ENCODE results near the gene CD96.

DNA sequence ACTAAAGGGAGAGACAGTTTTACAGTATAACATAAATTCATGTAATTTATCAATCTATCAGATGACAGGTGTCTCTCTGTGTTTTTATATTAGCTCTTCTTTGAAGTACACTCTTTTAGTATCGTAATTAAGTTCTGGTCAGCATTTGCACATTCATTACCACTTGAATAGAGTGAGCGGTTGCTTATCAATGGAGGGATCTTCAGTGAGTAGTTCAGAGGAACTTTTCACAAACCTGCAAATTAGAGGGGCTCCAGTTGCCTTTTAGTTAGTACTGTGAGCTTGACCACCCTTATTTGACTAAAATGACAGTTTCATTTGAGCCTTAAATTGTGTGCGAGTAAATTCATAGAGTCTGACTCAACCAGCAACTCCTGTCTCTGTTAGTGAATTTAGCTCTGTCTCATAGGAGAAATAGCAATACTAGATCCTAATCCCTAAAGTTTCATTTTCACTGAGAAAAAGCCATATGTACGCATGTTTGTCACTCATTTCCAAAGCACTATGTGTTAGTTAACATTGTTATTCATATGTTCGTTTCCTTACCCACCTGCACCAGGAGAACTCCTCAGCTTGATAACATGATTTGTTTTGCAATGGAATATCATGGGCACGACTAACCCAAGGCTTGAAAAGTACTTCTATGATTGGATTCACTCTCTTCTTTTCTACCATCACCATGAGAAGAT is 110.6 kb downstream of the CD96 start:
- TF ChIP-seq, protein P1, sequence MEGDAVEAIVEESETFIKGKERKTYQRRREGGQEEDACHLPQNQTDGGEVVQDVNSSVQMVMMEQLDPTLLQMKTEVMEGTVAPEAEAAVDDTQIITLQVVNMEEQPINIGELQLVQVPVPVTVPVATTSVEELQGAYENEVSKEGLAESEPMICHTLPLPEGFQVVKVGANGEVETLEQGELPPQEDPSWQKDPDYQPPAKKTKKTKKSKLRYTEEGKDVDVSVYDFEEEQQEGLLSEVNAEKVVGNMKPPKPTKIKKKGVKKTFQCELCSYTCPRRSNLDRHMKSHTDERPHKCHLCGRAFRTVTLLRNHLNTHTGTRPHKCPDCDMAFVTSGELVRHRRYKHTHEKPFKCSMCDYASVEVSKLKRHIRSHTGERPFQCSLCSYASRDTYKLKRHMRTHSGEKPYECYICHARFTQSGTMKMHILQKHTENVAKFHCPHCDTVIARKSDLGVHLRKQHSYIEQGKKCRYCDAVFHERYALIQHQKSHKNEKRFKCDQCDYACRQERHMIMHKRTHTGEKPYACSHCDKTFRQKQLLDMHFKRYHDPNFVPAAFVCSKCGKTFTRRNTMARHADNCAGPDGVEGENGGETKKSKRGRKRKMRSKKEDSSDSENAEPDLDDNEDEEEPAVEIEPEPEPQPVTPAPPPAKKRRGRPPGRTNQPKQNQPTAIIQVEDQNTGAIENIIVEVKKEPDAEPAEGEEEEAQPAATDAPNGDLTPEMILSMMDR (IDR thresholded peaks at IDR 0.05) = no peak
- no peak for TF ChIP-seq POLR2A (IDR thresholded peaks at IDR 0.05)

Data from adrenal gland (tissue), 5 donors.